ENCODE measurements around the gene TTYH2.

DNA sequence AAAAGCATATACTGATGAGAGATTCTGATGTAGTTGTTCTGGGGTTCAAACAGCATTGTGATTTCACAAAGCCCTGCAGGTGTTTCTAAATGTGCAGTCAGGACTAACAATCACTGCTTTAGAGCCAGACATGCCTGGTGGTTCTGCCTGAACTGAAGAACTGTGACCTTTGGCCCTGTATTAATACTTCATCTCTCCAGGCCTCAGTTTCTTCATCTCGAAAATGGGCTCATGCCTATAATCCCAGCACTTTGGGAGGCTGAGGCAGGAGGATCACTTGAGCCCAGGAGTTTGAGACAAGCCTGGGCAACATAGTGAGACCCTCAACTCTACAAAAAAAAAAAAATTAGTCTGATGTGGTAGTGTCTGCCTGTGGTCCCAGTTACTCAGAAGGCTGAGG, 64.6 kb downstream of the TTYH2 start:
- TF ChIP-seq, protein P1, sequence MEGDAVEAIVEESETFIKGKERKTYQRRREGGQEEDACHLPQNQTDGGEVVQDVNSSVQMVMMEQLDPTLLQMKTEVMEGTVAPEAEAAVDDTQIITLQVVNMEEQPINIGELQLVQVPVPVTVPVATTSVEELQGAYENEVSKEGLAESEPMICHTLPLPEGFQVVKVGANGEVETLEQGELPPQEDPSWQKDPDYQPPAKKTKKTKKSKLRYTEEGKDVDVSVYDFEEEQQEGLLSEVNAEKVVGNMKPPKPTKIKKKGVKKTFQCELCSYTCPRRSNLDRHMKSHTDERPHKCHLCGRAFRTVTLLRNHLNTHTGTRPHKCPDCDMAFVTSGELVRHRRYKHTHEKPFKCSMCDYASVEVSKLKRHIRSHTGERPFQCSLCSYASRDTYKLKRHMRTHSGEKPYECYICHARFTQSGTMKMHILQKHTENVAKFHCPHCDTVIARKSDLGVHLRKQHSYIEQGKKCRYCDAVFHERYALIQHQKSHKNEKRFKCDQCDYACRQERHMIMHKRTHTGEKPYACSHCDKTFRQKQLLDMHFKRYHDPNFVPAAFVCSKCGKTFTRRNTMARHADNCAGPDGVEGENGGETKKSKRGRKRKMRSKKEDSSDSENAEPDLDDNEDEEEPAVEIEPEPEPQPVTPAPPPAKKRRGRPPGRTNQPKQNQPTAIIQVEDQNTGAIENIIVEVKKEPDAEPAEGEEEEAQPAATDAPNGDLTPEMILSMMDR (IDR thresholded peaks at IDR 0.05): no peak
- TF ChIP-seq EZH2 (IDR thresholded peaks at IDR 0.05; ENCODE audit: borderline replicate concordance, insufficient read depth, low read depth, low read length, poor library complexity, severe bottlenecking): no peak
